Ovary (tissue), 3 donors: ENCODE measurements around the gene ALG6.

ENCODE experiments used
- CTCF ChIP-seq, 3 donors: fragments of 450-650 bp in 2 of 3; fragments of 200-600 bp in 1 of 3; IDR thresholded peaks; one replicate each; pipeline versions ENCODE4 v1.5.1 to v1.8.0; 2016 to 2022; ENCODE audit warnings: antibody characterized with exemption in 3 of 3, mild to moderate bottlenecking in 1 of 3
- POLR2A ChIP-seq: fragments of 450-650 bp; IDR thresholded peaks from one replicate; pipeline ENCODE4 v1.6.1; 2017; ENCODE audit warnings: antibody characterized with exemption, mild to moderate bottlenecking, moderate library complexity
- donor health status: DM: no; HTN: no; CAD: no.

- TF ChIP-seq POLR2A (no peak), CTCF (IDR thresholded peaks at IDR 0.05) (no peak)
Observed at GRCh38 chr1:63329621-63330330, 37.7 kb upstream of the ALG6 start.
